ENCODE measurements around the gene SPTLC3. TPM values are rescaled to one million over a fixed set of nuclear protein-coding genes. Genes with fewer than 3 reads are reported as not detected.

The SPTLC3 gene
- polyA plus RNA-seq, 3 donors = 0.01 TPM; not detected in 2

GRCh38 chr20:12976720-12977309 is 32.0 kb upstream of the SPTLC3 start:
- Histone ChIP-seq H3K4me2 (replicated peaks; ENCODE audit: extremely low read depth, low read length, poor library complexity, severe bottlenecking) (no peak overlapping the region), H3K4me1 (ENCODE audit: control insufficient read depth in 1 of 2, insufficient read depth in 2 of 2, low read length in 2 of 2) (no peaks in the 10 kb centered on the region), H2AFZ (ENCODE audit: insufficient read depth, low read depth, low read length, poor library complexity, severe bottlenecking) (no peak overlapping the region), H3K27me3 (ENCODE audit: control insufficient read depth in 2 of 2, insufficient read depth in 2 of 2, low read length in 2 of 2) (no peaks in the 10 kb centered on the region), H3K36me3 (replicated peaks in 1 of 2; ENCODE audit: control insufficient read depth in 1 of 2, insufficient read depth in 2 of 2, low read length in 2 of 2) (no peaks in the 10 kb centered on the region), H3K4me3 (replicated peaks in 1 of 3; ENCODE audit: low read depth in 2 of 3, low read length in 3 of 3) (no peak overlapping the region), H4K20me1 (ENCODE audit: insufficient read depth, low read length) (no peaks in the 10 kb centered on the region), H3K9ac (ENCODE audit: insufficient read depth, low read length, poor library complexity, severe bottlenecking) (no peak overlapping the region), H3K79me2 (ENCODE audit: insufficient read depth, low read length) (no peaks in the 10 kb centered on the region), H3K9me3 (replicated peaks in 1 of 2; ENCODE audit: control insufficient read depth in 1 of 2, insufficient read depth in 1 of 2, low read length in 2 of 2) (no peaks in the 10 kb centered on the region), H3K27ac (ENCODE audit: low read depth in 1 of 2, low read length in 2 of 2) (no peak overlapping the region)
- intact Hi-C loops (cut with micrococcal nuclease) = no loop called here
- peaks cover 0 to 1% (median 0%) of the 10 kb centered on the region in 3 donors for H3K27me3 Mint-ChIP-seq (ENCODE audit: low read depth in 3 of 3)
- WGBS (ENCODE audit: insufficient coverage) = 94% methylated on average over 3 of the region's 6 CpGs
- H3K36me3 Mint-ChIP-seq = no peaks in the 10 kb centered on the region
- H3K4me1 Mint-ChIP-seq = no peaks in the 10 kb centered on the region
- no peaks in the 10 kb centered on the region for H3K9me3 Mint-ChIP-seq
- DNase-seq = no peak
- TF ChIP-seq, protein P1, sequence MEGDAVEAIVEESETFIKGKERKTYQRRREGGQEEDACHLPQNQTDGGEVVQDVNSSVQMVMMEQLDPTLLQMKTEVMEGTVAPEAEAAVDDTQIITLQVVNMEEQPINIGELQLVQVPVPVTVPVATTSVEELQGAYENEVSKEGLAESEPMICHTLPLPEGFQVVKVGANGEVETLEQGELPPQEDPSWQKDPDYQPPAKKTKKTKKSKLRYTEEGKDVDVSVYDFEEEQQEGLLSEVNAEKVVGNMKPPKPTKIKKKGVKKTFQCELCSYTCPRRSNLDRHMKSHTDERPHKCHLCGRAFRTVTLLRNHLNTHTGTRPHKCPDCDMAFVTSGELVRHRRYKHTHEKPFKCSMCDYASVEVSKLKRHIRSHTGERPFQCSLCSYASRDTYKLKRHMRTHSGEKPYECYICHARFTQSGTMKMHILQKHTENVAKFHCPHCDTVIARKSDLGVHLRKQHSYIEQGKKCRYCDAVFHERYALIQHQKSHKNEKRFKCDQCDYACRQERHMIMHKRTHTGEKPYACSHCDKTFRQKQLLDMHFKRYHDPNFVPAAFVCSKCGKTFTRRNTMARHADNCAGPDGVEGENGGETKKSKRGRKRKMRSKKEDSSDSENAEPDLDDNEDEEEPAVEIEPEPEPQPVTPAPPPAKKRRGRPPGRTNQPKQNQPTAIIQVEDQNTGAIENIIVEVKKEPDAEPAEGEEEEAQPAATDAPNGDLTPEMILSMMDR (IDR thresholded peaks at IDR 0.05) = no peak
- H3K4me3 Mint-ChIP-seq = no peak overlapping the region
- H3K27ac Mint-ChIP-seq = no peak overlapping the region

- no peaks in the 10 kb centered on the region for H4K20me1 ChIP-seq (ENCODE audit: insufficient read depth, low read length)
- no peaks in the 10 kb centered on the region for H3K36me3 ChIP-seq (replicated peaks in 1 of 2; ENCODE audit: control insufficient read depth in 1 of 2, insufficient read depth in 2 of 2, low read length in 2 of 2)
- no peak overlapping the region for H3K4me2 ChIP-seq (replicated peaks; ENCODE audit: extremely low read depth, low read length, poor library complexity, severe bottlenecking)
- no peaks in the 10 kb centered on the region for H3K36me3 Mint-ChIP-seq
- no peak overlapping the region for H3K9ac ChIP-seq (ENCODE audit: insufficient read depth, low read length, poor library complexity, severe bottlenecking)
- no peak overlapping the region for H3K27ac Mint-ChIP-seq
- no peak for DNase-seq
- H3K27ac ChIP-seq (ENCODE audit: low read depth in 1 of 2, low read length in 2 of 2) = no peak overlapping the region
- no peaks in the 10 kb centered on the region for H3K9me3 ChIP-seq (replicated peaks in 1 of 2; ENCODE audit: control insufficient read depth in 1 of 2, insufficient read depth in 1 of 2, low read length in 2 of 2)
- no peaks in the 10 kb centered on the region for H3K4me1 ChIP-seq (ENCODE audit: control insufficient read depth in 1 of 2, insufficient read depth in 2 of 2, low read length in 2 of 2)
- H3K27me3 ChIP-seq (ENCODE audit: control insufficient read depth in 2 of 2, insufficient read depth in 2 of 2, low read length in 2 of 2) = no peaks in the 10 kb centered on the region
- H3K4me3 ChIP-seq (replicated peaks in 1 of 3; ENCODE audit: low read depth in 2 of 3, low read length in 3 of 3) = no peak overlapping the region
- H3K4me3 Mint-ChIP-seq = no peak overlapping the region
- no peaks in the 10 kb centered on the region for H3K9me3 Mint-ChIP-seq
- no peaks in the 10 kb centered on the region for H3K79me2 ChIP-seq (ENCODE audit: insufficient read depth, low read length)
- H3K4me1 Mint-ChIP-seq = no peaks in the 10 kb centered on the region
- H2AFZ ChIP-seq (ENCODE audit: insufficient read depth, low read depth, low read length, poor library complexity, severe bottlenecking) = no peak overlapping the region
- intact Hi-C loops (cut with micrococcal nuclease) = no loop called here
- peaks cover 0 to 1% (median 0%) of the 10 kb centered on the region in 3 donors for H3K27me3 Mint-ChIP-seq (ENCODE audit: low read depth in 3 of 3)
- TF ChIP-seq, protein P1 (IDR thresholded peaks at IDR 0.05) = no peak
- 100% methylated on average over 1 of the region's 3 CpGs for WGBS (ENCODE audit: insufficient coverage)
Observed at GRCh38 chr20:12977328-12978125, 31.2 kb upstream of the SPTLC3 start.

Measured in CD14-positive monocyte (primary cell).